BLaER1 (cell line): ENCODE results near the gene LEFTY2.

Experiments used
- H3K27ac ChIP-seq: shearing (Covaris generic); formaldehyde crosslinking; 2 replicates; pipeline ENCODE4 v1.8.1; 2022
- H3K27me3 ChIP-seq: shearing (Covaris generic); formaldehyde crosslinking; 2 replicates; pipeline ENCODE4 v1.8.1; 2022
- H3K36me3 ChIP-seq: shearing (Covaris generic); formaldehyde crosslinking; 2 replicates; pipeline ENCODE4 v1.8.1; 2022
- H3K4me1 ChIP-seq: shearing (Covaris generic); formaldehyde crosslinking; 2 replicates; pipeline ENCODE4 v1.8.1; 2022
- H3K4me2 ChIP-seq: shearing (Covaris generic); formaldehyde crosslinking; 2 replicates; pipeline ENCODE4 v1.8.1; 2022
- H3K4me3 ChIP-seq: shearing (Covaris generic); formaldehyde crosslinking; 2 replicates; pipeline ENCODE4 v1.8.1; 2022
- H3K9ac ChIP-seq: shearing (Covaris generic); formaldehyde crosslinking; 2 replicates; pipeline ENCODE4 v1.8.1; 2022
- H3K9me3 ChIP-seq: shearing (Covaris generic); formaldehyde crosslinking; 2 replicates; pipeline ENCODE4 v1.8.1; 2022
- H4K20me1 ChIP-seq: shearing (Covaris generic); formaldehyde crosslinking; 2 replicates; pipeline ENCODE4 v1.8.1; 2022
- Cebpa-rat ChIP-seq: shearing (Covaris generic); IDR thresholded peaks from 2 replicates; pipeline ENCODE4 v1.8.1; 2022

The LEFTY2 gene

DNA sequence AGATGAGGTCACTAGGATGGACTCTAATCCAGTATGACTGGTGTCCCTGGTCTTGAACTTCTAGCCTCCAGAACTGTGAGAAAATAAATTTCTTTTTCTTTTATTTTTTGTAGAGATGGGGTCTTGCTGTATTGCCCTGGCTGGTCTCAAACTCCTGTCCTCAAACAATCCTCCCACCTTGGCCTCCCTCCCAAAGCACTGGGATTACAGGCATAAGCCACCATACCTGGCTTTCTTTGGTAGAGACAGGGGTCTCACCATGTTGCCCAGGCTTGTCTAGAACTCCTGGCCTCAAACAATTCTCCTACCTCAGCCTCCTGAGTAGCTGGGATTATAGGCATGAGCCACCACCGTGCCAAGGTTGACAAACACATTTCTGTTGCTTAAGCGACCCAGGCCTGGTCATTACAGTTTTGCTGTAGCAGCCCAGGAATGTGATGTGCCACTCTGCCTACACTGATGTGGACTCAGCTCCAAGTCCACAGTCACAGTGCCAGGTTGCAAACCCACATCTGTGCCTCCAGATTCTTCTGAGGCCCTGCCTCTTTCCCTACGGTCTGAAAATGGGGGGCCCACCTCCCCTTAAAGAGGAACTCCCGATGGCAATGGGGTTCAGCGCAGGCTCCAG lies 32.9 kb downstream of the LEFTY2 start:
- H3K36me3 ChIP-seq, result peaks cover 21% of the 10 kb centered on the region
- no peaks in the 10 kb centered on the region for H4K20me1 ChIP-seq
- TF ChIP-seq Cebpa-rat, result no peak

DNA sequence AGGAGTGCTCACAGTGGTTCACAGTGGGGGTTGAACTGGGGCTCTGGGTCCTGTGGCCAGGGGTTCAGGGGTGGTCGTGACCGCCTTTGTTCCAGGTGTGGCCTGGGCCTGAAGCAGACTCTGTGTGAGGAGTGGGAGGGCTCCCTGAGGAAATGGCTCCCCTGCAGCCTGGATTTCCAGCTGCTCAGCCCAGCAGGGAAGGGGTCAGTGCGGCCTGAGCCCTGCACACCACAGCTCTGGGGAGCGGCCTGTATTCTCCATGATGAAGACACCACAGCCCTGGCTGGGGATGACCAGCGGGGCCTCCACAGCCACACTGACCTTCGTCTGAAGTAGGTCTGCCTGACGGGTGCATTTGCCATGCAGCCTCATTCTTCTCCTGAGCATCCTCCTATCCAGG lies 33.7 kb downstream of the LEFTY2 start:
- H3K36me3 ChIP-seq, result peaks cover 13% of the 10 kb centered on the region
- no peak overlapping the region for H3K27ac ChIP-seq
- no peaks in the 10 kb centered on the region for H3K27me3 ChIP-seq
- no peak for TF ChIP-seq Cebpa-rat
- no peaks in the 10 kb centered on the region for H3K9me3 ChIP-seq
- no peak overlapping the region for H3K4me2 ChIP-seq
- no peak overlapping the region for H3K4me3 ChIP-seq
- no peaks in the 10 kb centered on the region for H4K20me1 ChIP-seq
- peaks cover 15% of the 10 kb centered on the region for H3K4me1 ChIP-seq
- H3K9ac ChIP-seq, result no peak overlapping the region

More for the DNA sequence above, 32.9 kb downstream of the LEFTY2 start:
- Histone ChIP-seq H3K4me2 (no peak overlapping the region), H3K9me3 (no peaks in the 10 kb centered on the region), H3K27ac (no peak overlapping the region), H3K4me1 (peaks cover 15% of the 10 kb centered on the region), H3K9ac (no peak overlapping the region), H3K4me3 (no peak overlapping the region), H3K27me3 (no peaks in the 10 kb centered on the region)

- H4K20me1 ChIP-seq, result no peaks in the 10 kb centered on the region
- H3K4me3 ChIP-seq, result no peak overlapping the region
- no peaks in the 10 kb centered on the region for H3K27me3 ChIP-seq
- no peaks in the 10 kb centered on the region for H3K9me3 ChIP-seq
- peaks cover 15% of the 10 kb centered on the region for H3K4me1 ChIP-seq
- TF ChIP-seq Cebpa-rat, result no peak
- H3K4me2 ChIP-seq, result peak overlapping the region; percentile 39
- H3K9ac ChIP-seq, result no peak overlapping the region
- no peak overlapping the region for H3K27ac ChIP-seq
- peaks cover 5% of the 10 kb centered on the region; the same call in 1 of the 2 replicates for H3K36me3 ChIP-seq
These were observed 34.6 kb downstream of the LEFTY2 start for GRCh38 chr1:225906467-225906866.

DNA sequence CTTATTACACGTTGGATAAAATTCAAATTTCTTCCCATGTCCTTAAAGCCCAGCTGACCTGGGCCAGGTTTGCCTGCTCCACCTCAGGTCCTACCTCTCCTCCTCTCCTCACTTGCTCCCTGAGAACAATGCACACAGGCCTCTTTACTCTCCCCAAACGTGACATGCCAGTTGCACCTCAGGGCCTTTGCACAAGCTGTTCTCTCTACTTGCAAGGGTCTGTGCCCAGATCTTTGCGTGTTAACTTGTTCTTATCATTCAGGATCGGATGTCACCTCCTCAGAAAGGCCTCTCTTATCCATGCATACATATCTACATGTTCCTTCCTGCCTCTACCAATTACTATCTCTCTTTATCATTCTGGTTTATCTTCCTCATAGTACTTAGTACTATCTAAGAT lies 37.4 kb downstream of the LEFTY2 start:
- TF ChIP-seq Cebpa-rat, result no peak
- H3K4me1 ChIP-seq, result peaks cover 9% of the 10 kb centered on the region
- no peak overlapping the region for H3K9ac ChIP-seq
- H3K4me3 ChIP-seq, result no peak overlapping the region
- no peaks in the 10 kb centered on the region for H3K9me3 ChIP-seq
- H3K4me2 ChIP-seq, result no peak overlapping the region
- no peaks in the 10 kb centered on the region for H3K36me3 ChIP-seq
- H4K20me1 ChIP-seq, result no peaks in the 10 kb centered on the region
- H3K27me3 ChIP-seq, result no peaks in the 10 kb centered on the region
- no peak overlapping the region for H3K27ac ChIP-seq

DNA sequence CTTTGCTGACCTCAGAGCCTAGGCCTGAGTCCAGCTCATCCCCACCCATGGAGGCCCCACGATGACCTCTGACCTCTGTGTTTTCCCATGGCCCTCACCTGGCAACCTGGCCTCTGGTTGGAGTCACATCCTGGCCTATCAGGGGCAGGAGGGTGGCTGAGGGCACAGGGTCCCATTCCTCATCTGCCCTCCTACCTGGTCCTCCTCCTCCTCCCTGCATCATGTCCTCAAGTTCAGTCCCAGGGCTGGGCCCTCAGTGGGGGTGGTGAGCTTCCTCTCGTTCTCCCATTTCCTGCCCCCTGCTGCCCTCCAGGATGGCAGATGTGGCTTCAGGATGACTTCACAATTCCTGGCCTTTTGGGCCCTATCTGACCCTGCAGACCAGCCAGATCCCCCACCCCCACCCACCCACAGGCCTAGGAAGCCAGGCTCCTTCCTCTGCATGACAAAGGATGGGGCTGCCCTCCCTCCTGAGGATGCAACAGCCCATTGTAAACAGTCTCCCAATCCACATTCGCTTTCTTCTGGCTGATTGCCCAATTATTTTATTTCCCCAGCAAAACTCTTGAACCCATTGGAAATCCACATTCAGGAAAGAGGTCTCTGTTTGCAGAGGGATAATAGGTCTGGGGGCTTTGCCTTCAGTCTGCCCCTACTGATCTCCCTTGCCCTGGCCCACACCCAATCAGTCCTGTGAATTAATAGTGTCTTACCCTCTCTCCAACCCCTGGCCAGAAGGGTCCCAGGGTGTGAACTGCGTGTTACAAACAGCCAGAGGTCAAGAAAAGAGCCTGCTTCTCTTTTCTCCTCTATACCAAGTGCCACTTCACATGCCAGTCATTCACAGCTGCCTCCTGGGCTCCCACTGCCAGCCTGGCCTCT lies 41.7 kb downstream of the LEFTY2 start:
- no peak for TF ChIP-seq Cebpa-rat
- H3K4me3 ChIP-seq, result no peak overlapping the region
- H3K9ac ChIP-seq, result no peak overlapping the region
- H3K4me1 ChIP-seq, result peaks cover 13% of the 10 kb centered on the region
- no peaks in the 10 kb centered on the region for H3K9me3 ChIP-seq
- H3K27ac ChIP-seq, result no peak overlapping the region
- H3K36me3 ChIP-seq, result no peaks in the 10 kb centered on the region
- no peak overlapping the region for H3K4me2 ChIP-seq
- H4K20me1 ChIP-seq, result no peaks in the 10 kb centered on the region
- no peaks in the 10 kb centered on the region for H3K27me3 ChIP-seq

DNA sequence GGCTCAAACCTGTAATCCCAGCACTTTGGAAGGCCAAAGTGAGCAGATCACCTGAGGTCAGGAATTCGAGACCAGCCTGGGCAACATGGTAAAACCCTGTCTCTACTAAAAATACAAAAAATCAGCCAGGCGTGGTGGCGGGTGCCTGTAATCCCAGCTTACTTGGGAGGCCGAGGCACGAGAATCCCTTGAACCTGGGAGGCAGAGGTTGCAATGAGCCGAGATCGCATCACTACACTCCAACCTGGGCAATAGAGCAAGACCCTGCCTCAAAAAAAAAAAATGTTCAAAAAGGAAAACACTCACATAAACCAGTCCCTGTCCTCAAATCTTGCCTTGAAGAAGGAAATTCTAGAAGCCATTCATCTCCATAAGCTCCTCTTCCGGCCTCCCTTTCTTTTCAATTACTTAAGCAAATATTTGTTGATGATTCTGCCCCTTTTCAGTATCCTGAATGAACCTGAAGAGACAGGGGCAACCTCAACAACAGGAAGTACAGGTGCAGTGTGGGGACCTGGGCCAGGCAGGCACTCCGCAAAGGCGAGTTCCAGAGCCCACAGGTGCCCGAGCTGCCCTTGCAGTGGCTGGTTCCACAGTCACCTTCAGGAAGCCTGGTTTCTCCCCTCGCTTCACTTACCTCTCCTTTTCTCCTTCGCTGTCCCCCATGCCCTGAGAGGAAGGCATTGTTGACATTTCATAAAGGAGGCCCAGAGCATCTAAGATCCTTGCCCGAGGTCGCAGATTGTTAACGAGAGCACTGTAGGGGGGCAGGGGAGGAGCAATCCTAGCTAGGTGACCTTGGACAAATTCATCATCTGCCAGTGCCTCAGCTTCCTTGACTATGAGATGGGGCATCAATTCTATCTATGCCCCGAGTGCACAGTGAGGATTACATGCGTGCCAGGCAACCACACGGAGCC lies 43.2 kb downstream of the LEFTY2 start:
- Histone ChIP-seq H4K20me1 (no peaks in the 10 kb centered on the region), H3K9ac (no peak overlapping the region), H3K36me3 (no peaks in the 10 kb centered on the region), H3K27ac (no peak overlapping the region), H3K27me3 (no peaks in the 10 kb centered on the region), H3K9me3 (no peaks in the 10 kb centered on the region), H3K4me3 (no peak overlapping the region), H3K4me1 (peaks cover 13% of the 10 kb centered on the region), H3K4me2 (peak overlapping the region; percentile 13; the same call in 1 of the 2 replicates)
- no peak for TF ChIP-seq Cebpa-rat

GRCh38 chr1:225896937-225897549 lies 44.0 kb downstream of the LEFTY2 start:
- Histone ChIP-seq H3K9ac (no peak overlapping the region), H3K27ac (no peak overlapping the region), H3K36me3 (no peaks in the 10 kb centered on the region), H3K9me3 (no peaks in the 10 kb centered on the region), H3K27me3 (no peaks in the 10 kb centered on the region), H3K4me1 (peaks cover 13% of the 10 kb centered on the region), H4K20me1 (no peaks in the 10 kb centered on the region), H3K4me2 (peak overlapping the region; percentile 13; the same call in 1 of the 2 replicates), H3K4me3 (no peak overlapping the region)
- TF ChIP-seq Cebpa-rat, result no peak

DNA sequence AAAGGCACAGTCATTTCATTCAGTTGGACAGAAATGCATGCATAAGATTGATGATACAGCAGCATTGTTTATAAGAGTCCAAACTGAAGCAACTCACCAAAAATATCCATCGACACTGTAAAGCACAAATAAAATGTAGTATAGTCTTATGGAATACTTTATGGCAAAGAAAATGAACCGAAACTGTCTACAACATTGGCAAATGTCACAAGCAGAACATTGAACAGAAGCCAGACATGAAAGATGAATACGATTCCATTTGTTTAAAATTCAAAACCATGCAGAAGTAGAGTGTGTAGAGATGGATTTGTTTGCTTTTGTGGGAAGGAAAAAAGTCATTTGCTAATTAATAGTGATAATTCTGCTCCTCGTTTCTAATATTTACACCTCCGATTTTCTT lies 44.5 kb downstream of the LEFTY2 start:
- no peak overlapping the region for H3K27ac ChIP-seq
- H3K4me3 ChIP-seq, result no peak overlapping the region
- peaks cover 13% of the 10 kb centered on the region for H3K4me1 ChIP-seq
- H3K36me3 ChIP-seq, result no peaks in the 10 kb centered on the region
- no peaks in the 10 kb centered on the region for H4K20me1 ChIP-seq
- no peak for TF ChIP-seq Cebpa-rat
- H3K4me2 ChIP-seq, result no peak overlapping the region
- no peak overlapping the region for H3K9ac ChIP-seq
- H3K9me3 ChIP-seq, result no peaks in the 10 kb centered on the region
- no peaks in the 10 kb centered on the region for H3K27me3 ChIP-seq

- peaks cover under 1% of the 10 kb centered on the region; the same call in 1 of the 2 replicates for H3K27me3 ChIP-seq
- no peak for TF ChIP-seq Cebpa-rat
- H3K36me3 ChIP-seq, result no peaks in the 10 kb centered on the region
- H3K4me2 ChIP-seq, result no peak overlapping the region
- no peaks in the 10 kb centered on the region for H4K20me1 ChIP-seq
- peaks cover 20% of the 10 kb centered on the region for H3K4me1 ChIP-seq
- no peak overlapping the region for H3K4me3 ChIP-seq
- no peak overlapping the region for H3K9ac ChIP-seq
- H3K9me3 ChIP-seq, result no peaks in the 10 kb centered on the region
- no peak overlapping the region for H3K27ac ChIP-seq
These were observed 48.7 kb downstream of the LEFTY2 start for GRCh38 chr1:225892307-225892706.
